ENCODE measurements around the gene C2orf92.

DNA sequence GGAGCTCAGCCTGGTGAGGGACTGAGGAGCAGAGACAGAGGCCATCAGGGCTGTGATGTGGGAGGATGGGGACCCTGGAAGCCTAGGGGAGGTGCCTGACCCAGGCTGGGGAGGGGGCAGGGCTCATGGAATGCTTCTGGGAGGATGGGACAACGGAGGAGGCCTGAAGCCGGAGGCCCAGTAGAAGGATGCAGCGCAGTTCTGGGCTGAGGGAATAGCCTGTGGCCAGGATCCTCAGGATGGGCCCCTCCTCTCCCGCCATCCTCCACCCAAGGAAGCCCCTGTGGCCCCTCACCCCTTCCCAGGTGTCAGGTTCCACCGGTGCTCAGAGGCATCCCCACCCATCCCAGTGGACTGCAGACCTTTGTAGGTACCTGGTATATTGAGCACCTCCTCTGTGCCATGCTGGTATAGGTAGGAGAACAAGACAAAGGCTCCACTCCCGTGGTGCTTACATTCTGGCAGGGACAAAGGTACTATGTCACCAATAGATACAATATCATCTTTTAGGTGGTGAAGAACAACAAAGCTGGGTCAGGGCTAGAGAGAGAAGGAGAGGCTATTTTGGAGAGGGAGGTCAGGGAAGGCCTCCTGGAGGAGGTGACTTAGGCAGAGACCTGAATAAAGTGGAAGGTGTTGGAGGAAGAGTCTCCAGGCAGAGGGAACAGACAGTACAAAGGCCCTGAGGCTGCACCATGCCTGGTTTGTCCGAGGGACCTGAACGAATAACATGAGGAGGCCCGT is 46.6 kb downstream of the C2orf92 start:
- TF ChIP-seq CTCF (IDR thresholded peaks at IDR 0.05; ENCODE audit: extremely low read depth in 1 of 2, insufficient read depth in 1 of 2, low read depth in 1 of 2, low read length in 2 of 2) (no peak), POLR2A (IDR thresholded peaks at IDR 0.05; ENCODE audit: low read depth, low read length) (no peak), EZH2 (IDR thresholded peaks at IDR 0.05; ENCODE audit: borderline replicate concordance, low read depth, low read length, severe bottlenecking) (no peak), POLR2AphosphoS5 (IDR thresholded peaks at IDR 0.05; ENCODE audit: insufficient read depth, low read depth, low read length) (no peak), MYC (IDR thresholded peaks at IDR 0.05; ENCODE audit: low read depth, low read length) (no peak), GATA2 (IDR thresholded peaks at IDR 0.05; ENCODE audit: insufficient read depth, insufficient read length, low read depth, low read length) (no peak), MAX (IDR thresholded peaks at IDR 0.05; ENCODE audit: insufficient read depth, insufficient read length) (no peak)

Data from endothelial cell of umbilical vein (primary cell).